HepG2 (cell line): ENCODE results near the gene GPHN. TPM values are rescaled to one million over a fixed set of nuclear protein-coding genes. Genes with fewer than 3 reads are reported as not detected.

ENCODE experiments used
- ADNP ChIP-seq: sonication (generic); formaldehyde crosslinking; IDR thresholded peaks from 2 replicates; pipeline ENCODE4 v1.4.0; 2020; ENCODE audit warnings: missing genetic modification reagents
- DNMT3B ChIP-seq: conservative IDR thresholded peaks from 2 replicates; pipeline ENCODE4 v1.6.1; 2016; ENCODE audit warnings: missing biosample characterization, control low read depth
- DR1 ChIP-seq: sonication (generic); formaldehyde crosslinking; IDR thresholded peaks from 2 replicates; pipeline ENCODE4 v1.8.0; 2021; ENCODE audit warnings: mild to moderate bottlenecking, missing genetic modification reagents, inconsistent platforms
- EP300 ChIP-seq, 3 experiments: sonication (generic) in 1 of 3; formaldehyde crosslinking in 1 of 3; IDR thresholded peaks; 2 replicates each; pipeline versions ENCODE4 v1.5.1 to v1.6.1; 2011 to 2020; ENCODE audit warnings: low read depth in 2 of 3, low read length in 2 of 3, borderline replicate concordance in 1 of 3, improper control_type of control experiment in 1 of 3, mild to moderate bottlenecking in 1 of 3, missing genetic modification reagents in 1 of 3, moderate library complexity in 1 of 3
- ETV5 ChIP-seq: IDR thresholded peaks from 2 replicates; pipeline ENCODE4 v1.6.1; 2018; ENCODE audit warnings: missing biosample characterization, missing genetic modification reagents, inconsistent platforms, borderline replicate concordance
- FOXJ3 ChIP-seq: sonication (generic); formaldehyde crosslinking; IDR thresholded peaks from 2 replicates; pipeline ENCODE4 v1.4.0; 2020; ENCODE audit warnings: missing genetic modification reagents, mild to moderate bottlenecking, borderline replicate concordance
- MBNL3 ChIP-seq: fragments of 250-450 bp; sonication (Bioruptor Pico); conservative IDR thresholded peaks from 2 replicates; pipeline ENCODE4 v1.8.0; 2022; ENCODE audit warnings: mild to moderate bottlenecking, inconsistent platforms
- NCOA5 ChIP-seq: sonication (generic); formaldehyde crosslinking; IDR thresholded peaks from 2 replicates; pipeline ENCODE4 v1.4.0; 2020; ENCODE audit warnings: missing genetic modification reagents
- POLR2A ChIP-seq, 2 experiments: IDR thresholded peaks; 2 replicates each; pipeline ENCODE4 v1.6.1; 2011; ENCODE audit warnings: low read depth in 2 of 2, low read length in 2 of 2, mild to moderate bottlenecking in 1 of 2, moderate library complexity in 1 of 2; ENCODE audit not compliant: insufficient read depth in 1 of 2
- PRDM4 ChIP-seq: sonication (generic); formaldehyde crosslinking; IDR thresholded peaks from 2 replicates; pipeline ENCODE4 v1.9.0; 2021; ENCODE audit warnings: missing genetic modification reagents, borderline replicate concordance
- SMARCE1 ChIP-seq: fragments of 450-650 bp; IDR thresholded peaks from 2 replicates; pipeline ENCODE4 v1.6.1; 2017; ENCODE audit warnings: borderline replicate concordance
- SRF ChIP-seq: IDR thresholded peaks from 2 replicates; pipeline ENCODE4 v1.6.1; 2011; ENCODE audit warnings: mild to moderate bottlenecking, low read depth, low read length, moderate library complexity
- TMF1 ChIP-seq: sonication (generic); formaldehyde crosslinking; IDR thresholded peaks from 2 replicates; pipeline ENCODE4 v1.8.1; 2022; ENCODE audit warnings: low read depth, missing genetic modification reagents
- ZC3H13 ChIP-seq: sonication (generic); formaldehyde crosslinking; IDR thresholded peaks from 2 replicates; pipeline ENCODE4 v1.8.1; 2023; ENCODE audit warnings: mild to moderate bottlenecking, missing genetic modification reagents, moderate library complexity
- ZFP91 ChIP-seq: sonication (generic); formaldehyde crosslinking; IDR thresholded peaks from 2 replicates; pipeline ENCODE4 v1.9.0; 2022; ENCODE audit warnings: missing genetic modification reagents, mild to moderate bottlenecking, borderline replicate concordance
- ZNF230 ChIP-seq: sonication (generic); formaldehyde crosslinking; IDR thresholded peaks from 2 replicates; pipeline ENCODE4 v1.4.0; 2020; ENCODE audit warnings: mild to moderate bottlenecking, missing genetic modification reagents
- ZNF3 ChIP-seq: IDR thresholded peaks from 2 replicates; pipeline ENCODE4 v1.7.0; 2017; ENCODE audit warnings: inconsistent platforms
- ZNF337 ChIP-seq: sonication (generic); formaldehyde crosslinking; IDR thresholded peaks from 2 replicates; pipeline ENCODE4 v1.5.1; 2020; ENCODE audit warnings: missing genetic modification reagents, low read depth, mild to moderate bottlenecking, borderline replicate concordance
- ZNF580 ChIP-seq: IDR thresholded peaks from 2 replicates; pipeline ENCODE4 v1.6.1; 2016; ENCODE audit warnings: low read depth, borderline replicate concordance
- ZNF703 ChIP-seq: sonication (generic); formaldehyde crosslinking; IDR thresholded peaks from 2 replicates; pipeline ENCODE4 v1.5.1; 2020; ENCODE audit warnings: missing genetic modification reagents, mild to moderate bottlenecking, moderate library complexity, borderline replicate concordance
- ZNF737 ChIP-seq: sonication (generic); formaldehyde crosslinking; IDR thresholded peaks from 2 replicates; pipeline ENCODE4 v1.5.0; 2020; ENCODE audit warnings: missing genetic modification reagents, mild to moderate bottlenecking, borderline replicate concordance
- ZNF790 ChIP-seq: sonication (generic); formaldehyde crosslinking; IDR thresholded peaks from 2 replicates; pipeline ENCODE4 v1.8.0; 2022; ENCODE audit warnings: missing genetic modification reagents, mild to moderate bottlenecking, borderline replicate concordance
- polyA plus RNA-seq, 8 experiments: library from polyadenylated mRNA; depleted of rRNA in 3 of 8; stranded (reverse) in 7 of 8; unstranded in 1 of 8; fragments of >200 nt; fragmentation: Illumina TruSeq in 4 of 8; extraction: Trizol in 4 of 8; gene quantifications; 2 replicates each; pipeline versions ENCODE4 v1.2.1 to v1.2.3, GENCODE V29; 2011 to 2016; ENCODE audit warnings: low read depth in 4 of 8, missing spikeins in 1 of 8, mixed read lengths in 1 of 8; ENCODE audit not compliant: insufficient read depth in 1 of 8
- total RNA-seq, 5 experiments: library from RNA; depleted of rRNA; stranded (reverse); fragments of >200 nt; fragmentation: Illumina TruSeq; extraction: Trizol; gene quantifications; 2 replicates each; pipeline ENCODE4 v1.2.3, GENCODE V29; 2016; ENCODE audit warnings: low read depth in 1 of 5
- TF ChIP-seq, protein P1 (sequence below): sonication (generic); formaldehyde crosslinking; conservative IDR thresholded peaks from 2 replicates; pipeline ENCODE4 v1.8.0; 2022; ENCODE audit warnings: low read depth, missing genetic modification reagents

The GPHN gene
- total and polyA plus RNA-seq, 2 of the 13 experiments (the other 11 are each of a cell fraction or from before 2014, with no cell fraction given) = 12.7 to 19.2 TPM

DNA sequence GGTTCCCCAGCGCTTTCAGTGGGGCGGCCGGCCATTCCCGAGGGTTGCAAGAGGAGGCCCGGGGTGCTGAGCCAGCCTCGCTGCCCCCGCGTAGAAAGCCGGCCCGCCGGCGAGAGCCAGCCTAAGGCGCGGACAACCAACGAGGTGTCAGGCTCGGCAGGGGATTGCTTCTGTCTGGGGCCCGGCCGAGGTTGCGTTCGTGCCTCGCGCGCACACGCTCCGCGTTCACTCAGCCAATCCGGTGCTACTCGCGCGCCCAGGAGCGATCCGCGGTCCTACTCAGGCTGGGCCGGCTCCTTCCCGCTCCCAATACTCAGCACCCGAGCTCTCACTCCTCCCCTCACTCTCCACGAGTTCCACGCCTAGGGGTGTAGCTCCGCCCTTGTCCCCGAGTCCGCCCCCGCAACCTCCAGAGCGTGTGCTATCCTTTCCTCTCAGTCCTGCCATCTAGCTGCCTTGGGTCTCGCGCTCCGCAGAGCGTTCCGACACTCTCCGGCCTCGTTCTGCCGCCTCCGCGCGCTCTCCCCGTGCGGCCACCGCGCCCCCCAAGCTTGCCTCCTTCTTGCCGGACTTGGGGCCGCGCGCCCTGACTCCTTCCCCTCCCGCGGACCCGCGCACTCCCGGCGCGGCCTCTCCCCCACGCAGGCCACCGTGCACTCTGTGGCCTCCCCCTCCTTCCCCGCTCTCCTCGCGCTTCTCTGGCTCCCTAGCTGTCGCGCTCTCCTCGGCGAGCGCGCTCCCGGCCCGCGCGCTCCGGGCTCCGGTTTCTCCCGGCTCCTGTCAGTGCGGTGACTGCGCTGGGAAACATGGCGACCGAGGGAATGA lies at the start of gene GPHN (continued):
- TF ChIP-seq, protein P1, sequence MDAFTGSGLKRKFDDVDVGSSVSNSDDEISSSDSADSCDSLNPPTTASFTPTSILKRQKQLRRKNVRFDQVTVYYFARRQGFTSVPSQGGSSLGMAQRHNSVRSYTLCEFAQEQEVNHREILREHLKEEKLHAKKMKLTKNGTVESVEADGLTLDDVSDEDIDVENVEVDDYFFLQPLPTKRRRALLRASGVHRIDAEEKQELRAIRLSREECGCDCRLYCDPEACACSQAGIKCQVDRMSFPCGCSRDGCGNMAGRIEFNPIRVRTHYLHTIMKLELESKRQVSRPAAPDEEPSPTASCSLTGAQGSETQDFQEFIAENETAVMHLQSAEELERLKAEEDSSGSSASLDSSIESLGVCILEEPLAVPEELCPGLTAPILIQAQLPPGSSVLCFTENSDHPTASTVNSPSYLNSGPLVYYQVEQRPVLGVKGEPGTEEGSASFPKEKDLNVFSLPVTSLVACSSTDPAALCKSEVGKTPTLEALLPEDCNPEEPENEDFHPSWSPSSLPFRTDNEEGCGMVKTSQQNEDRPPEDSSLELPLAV = no peak
- TF ChIP-seq SMARCE1 = no peak
- peak; percentile 94 to 96 for TF ChIP-seq POLR2A (IDR thresholded peaks at IDR 0.05; ENCODE audit: insufficient read depth in 1 of 2, low read depth in 2 of 2, low read length in 2 of 2)
- TF ChIP-seq ADNP = no peak
- peak; percentile 85 for TF ChIP-seq ZFP91 (CRISPR knock-in tag)
- no peak for TF ChIP-seq ZNF737 (CRISPR knock-in tag)
- TF ChIP-seq DR1 (CRISPR knock-in tag) = peak; percentile 87; the same call in 1 of the 2 replicates
- peak; percentile 90 for TF ChIP-seq SRF
- TF ChIP-seq MBNL3 (CRISPR knock-in tag) = no peak
- no peak; a peak in 1 of 4 replicates for TF ChIP-seq EP300 (IDR thresholded peaks at IDR 0.05; ENCODE audit: low read depth in 2 of 2, low read length in 2 of 2)
- TF ChIP-seq EP300 (CRISPR knock-in tag; IDR thresholded peaks at IDR 0.05; ENCODE audit: borderline replicate concordance) = no peak
- no peak for TF ChIP-seq ZNF230 (CRISPR knock-in tag)
- TF ChIP-seq ETV5 (CRISPR knock-in tag) = 0 out of 2 replicates have a peak, but pooled peaks have one; percentile 6
- no peak; the same call in 1 of the 2 replicates for TF ChIP-seq FOXJ3 (CRISPR knock-in tag)
- TF ChIP-seq ZC3H13 (CRISPR knock-in tag) = peak; percentile 72; the same call in 1 of the 2 replicates
- TF ChIP-seq ZNF790 (CRISPR knock-in tag) = no peak
- TF ChIP-seq DNMT3B (CRISPR knock-in tag) = no peak
- TF ChIP-seq PRDM4 (CRISPR knock-in tag) = peak; percentile 56; the same call in 1 of the 2 replicates
- peak; percentile 98 for TF ChIP-seq TMF1 (CRISPR knock-in tag)
- no peak for TF ChIP-seq ZNF703 (CRISPR knock-in tag)
- TF ChIP-seq ZNF3 (CRISPR knock-in tag) = no peak
- no peak for TF ChIP-seq NCOA5 (CRISPR knock-in tag)
- TF ChIP-seq ZNF580 = peak; percentile 65
- TF ChIP-seq ZNF337 (CRISPR knock-in tag) = no peak
